K562 (cell line): ENCODE data around the gene HMGCL. TPM values are rescaled to one million over a fixed set of nuclear protein-coding genes. Genes with fewer than 3 reads are reported as not detected.

Experiments
- ASH1L ChIP-seq: fragments of 450-650 bp; IDR thresholded peaks from 2 replicates; pipeline ENCODE4 v1.6.1; 2018; ENCODE audit warnings: borderline replicate concordance, mild to moderate bottlenecking, low read depth; ENCODE audit not compliant: partially characterized antibody
- CTCFL ChIP-seq: IDR thresholded peaks from 2 replicates; pipeline ENCODE4 v1.6.1; 2011; ENCODE audit warnings: borderline replicate concordance, low read depth, mild to moderate bottlenecking, moderate library complexity, low read length; ENCODE audit not compliant: insufficient read depth, poor library complexity, severe bottlenecking
- ELF1 ChIP-seq: fragments of 200-800 bp; sonication (Bioruptor generic); IDR thresholded peaks from 2 replicates; pipeline ENCODE4 v1.6.1; 2016; ENCODE audit warnings: missing genetic modification characterization, missing compliant biosample characterization
- ETV6 ChIP-seq, 3 experiments: fragments of 150-350 bp in 1 of 3; sonication (generic) in 1 of 3; formaldehyde crosslinking in 1 of 3; IDR thresholded peaks; 2 replicates each; pipeline versions ENCODE4 v1.6.1 to v1.8.0; 2014 to 2022; ENCODE audit warnings: borderline replicate concordance in 2 of 3, low read depth in 2 of 3, antibody characterized with exemption in 1 of 3, low read length in 1 of 3, mild to moderate bottlenecking in 1 of 3, missing genetic modification reagents in 1 of 3
- HNRNPK ChIP-seq: fragments of 200-400 bp; formaldehyde crosslinking; IDR thresholded peaks from one replicate; pipeline ENCODE4 v1.6.1; 2018; ENCODE audit warnings: mild to moderate bottlenecking, low read depth, low read length; ENCODE audit not compliant: poor library complexity, severe bottlenecking
- JUNB ChIP-seq: fragments of 450-650 bp; formaldehyde crosslinking; conservative IDR thresholded peaks from 2 replicates; pipeline ENCODE4 v1.4.0; 2020; ENCODE audit warnings: mild to moderate bottlenecking
- MYC ChIP-seq, 2 experiments: fragments of 250-450 bp in 1 of 2; sonication (Bioruptor Pico) in 1 of 2; IDR thresholded peaks; 2 replicates each; pipeline versions ENCODE4 v1.5.1 to v1.6.1; 2012 to 2021; ENCODE audit warnings: low read depth in 2 of 2, borderline replicate concordance in 1 of 2, improper control_type of control experiment in 1 of 2, low read length in 1 of 2, mild to moderate bottlenecking in 1 of 2, moderate library complexity in 1 of 2
- NCOA1 ChIP-seq: fragments of 450-650 bp; IDR thresholded peaks from 2 replicates; pipeline ENCODE4 v1.6.1; 2016; ENCODE audit warnings: low read depth
- NR2C1 ChIP-seq, 2 experiments: fragments of 450-650 bp; IDR thresholded peaks; 2 replicates each; pipeline ENCODE4 v1.6.1; 2017; ENCODE audit warnings: mild to moderate bottlenecking in 2 of 2, antibody characterized with exemption in 1 of 2, inconsistent platforms in 1 of 2, missing compliant biosample characterization in 1 of 2, missing genetic modification characterization in 1 of 2
- SETDB1 ChIP-seq: IDR thresholded peaks from one replicate; pipeline ENCODE4 v1.6.1; 2012; ENCODE audit warnings: low read length, control low read depth, inconsistent platforms
- SIRT6 ChIP-seq: IDR thresholded peaks from one replicate; pipeline ENCODE4 v1.6.1; 2012; ENCODE audit warnings: low read depth, mild to moderate bottlenecking, control low read depth, inconsistent platforms, low read length, moderate library complexity
- SMAD2 ChIP-seq: fragments of 150-350 bp; IDR thresholded peaks from 2 replicates; pipeline ENCODE4 v1.6.1; 2014; ENCODE audit warnings: low read depth, mild to moderate bottlenecking, low read length
- TCF7 ChIP-seq: sonication (generic); IDR thresholded peaks from 2 replicates; pipeline ENCODE4 v1.6.1; 2016; ENCODE audit warnings: antibody characterized with exemption, borderline replicate concordance
- TCFL5 ChIP-seq: fragments of 250-450 bp; sonication (Bioruptor Pico); conservative IDR thresholded peaks from 2 replicates; pipeline ENCODE4 v1.6.1; 2021; ENCODE audit warnings: mild to moderate bottlenecking, moderate library complexity, matching md5 sums
- ZNF124 ChIP-seq: sonication (generic); formaldehyde crosslinking; IDR thresholded peaks from 2 replicates; pipeline ENCODE4 v1.8.1; 2022; ENCODE audit warnings: missing genetic modification reagents
- polyA plus RNA-seq, 8 experiments: library from polyadenylated mRNA; depleted of rRNA in 4 of 8; stranded (reverse) in 5 of 8; unstranded in 3 of 8; fragments of >200 nt; fragmentation: Nextera tagmentation in 2 of 8; fragmentation: Illumina TruSeq in 1 of 8; extraction: Ambion mirVana in 2 of 8; extraction: Trizol in 1 of 8; gene quantifications; 2 replicates each; pipeline versions ENCODE4 v1.2.1 to v1.2.3, GENCODE V29; 2011 to 2014; ENCODE audit warnings: inconsistent platforms in 1 of 8, missing spikeins in 1 of 8
- total RNA-seq, 7 experiments: library from RNA; depleted of rRNA in 6 of 7; stranded (reverse); fragments of >200 nt in 6 of 7; fragmentation: Illumina TruSeq in 2 of 7; extraction: Trizol in 2 of 7; gene quantifications; 2 replicates each; pipeline versions ENCODE4 v1.2.1 to v1.2.3, GENCODE V29; 2011 to 2021; ENCODE audit warnings: low replicate concordance in 1 of 7
- TF ChIP-seq, protein P1 (sequence below): fragments of 450-650 bp; IDR thresholded peaks from 2 replicates; pipeline ENCODE4 v1.7.1; 2018; ENCODE audit warnings: mild to moderate bottlenecking, low read depth; ENCODE audit not compliant: partially characterized antibody

Gene HMGCL
- total and polyA plus RNA-seq, 9 of the 15 experiments (the other 6 are each of a cell fraction or from before 2014, with no cell fraction given) = 18.0 to 82.2 (median 24.2) TPM

- no peak for TF ChIP-seq HNRNPK
- peak; percentile 86 for TF ChIP-seq CTCFL
- no peak for TF ChIP-seq ASH1L
- no peak for TF ChIP-seq ELF1 (tag)
- no peak for TF ChIP-seq NR2C1 (IDR thresholded peaks at IDR 0.05)
- TF ChIP-seq NR2C1 (tag; IDR thresholded peaks at IDR 0.05) = no peak
- TF ChIP-seq ETV6 (IDR thresholded peaks at IDR 0.05; ENCODE audit: borderline replicate concordance in 1 of 2, low read depth in 2 of 2, low read length in 1 of 2) = no peak
- TF ChIP-seq ETV6 (CRISPR knock-in tag; IDR thresholded peaks at IDR 0.05; ENCODE audit: borderline replicate concordance) = no peak
- TF ChIP-seq JUNB (CRISPR knock-in tag) = no peak
- TF ChIP-seq ZNF124 (CRISPR knock-in tag) = no peak
- TF ChIP-seq TCFL5 (CRISPR knock-in tag) = no peak
- no peak for TF ChIP-seq SMAD2
- TF ChIP-seq MYC (IDR thresholded peaks at IDR 0.05; ENCODE audit: low read depth, low read length) = 0 out of 2 replicates have a peak, but pooled peaks have one; percentile 35
- no peak for TF ChIP-seq MYC (CRISPR knock-in tag; IDR thresholded peaks at IDR 0.05; ENCODE audit: borderline replicate concordance, low read depth)
- peak; percentile 99 for TF ChIP-seq TCF7
- no peak for TF ChIP-seq SETDB1
- TF ChIP-seq SIRT6 = no peak
- TF ChIP-seq, protein P1, sequence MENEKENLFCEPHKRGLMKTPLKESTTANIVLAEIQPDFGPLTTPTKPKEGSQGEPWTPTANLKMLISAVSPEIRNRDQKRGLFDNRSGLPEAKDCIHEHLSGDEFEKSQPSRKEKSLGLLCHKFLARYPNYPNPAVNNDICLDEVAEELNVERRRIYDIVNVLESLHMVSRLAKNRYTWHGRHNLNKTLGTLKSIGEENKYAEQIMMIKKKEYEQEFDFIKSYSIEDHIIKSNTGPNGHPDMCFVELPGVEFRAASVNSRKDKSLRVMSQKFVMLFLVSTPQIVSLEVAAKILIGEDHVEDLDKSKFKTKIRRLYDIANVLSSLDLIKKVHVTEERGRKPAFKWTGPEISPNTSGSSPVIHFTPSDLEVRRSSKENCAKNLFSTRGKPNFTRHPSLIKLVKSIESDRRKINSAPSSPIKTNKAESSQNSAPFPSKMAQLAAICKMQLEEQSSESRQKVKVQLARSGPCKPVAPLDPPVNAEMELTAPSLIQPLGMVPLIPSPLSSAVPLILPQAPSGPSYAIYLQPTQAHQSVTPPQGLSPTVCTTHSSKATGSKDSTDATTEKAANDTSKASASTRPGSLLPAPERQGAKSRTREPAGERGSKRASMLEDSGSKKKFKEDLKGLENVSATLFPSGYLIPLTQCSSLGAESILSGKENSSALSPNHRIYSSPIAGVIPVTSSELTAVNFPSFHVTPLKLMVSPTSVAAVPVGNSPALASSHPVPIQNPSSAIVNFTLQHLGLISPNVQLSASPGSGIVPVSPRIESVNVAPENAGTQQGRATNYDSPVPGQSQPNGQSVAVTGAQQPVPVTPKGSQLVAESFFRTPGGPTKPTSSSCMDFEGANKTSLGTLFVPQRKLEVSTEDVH = peak; percentile 44
- no peak for TF ChIP-seq NCOA1
Observed at GRCh38 chr1:23809751-23810171, 15.5 kb downstream of the HMGCL start (continued).
